Kidney glomerular epithelial cell (primary cell): Measurements from ENCODE around the gene JMJD4.

ENCODE experiments used
- DNase-seq: peaks from one replicate; lab custom pipeline; 2025; lab: John Stamatoyannopoulos, UW

JMJD4 gene

DNA sequence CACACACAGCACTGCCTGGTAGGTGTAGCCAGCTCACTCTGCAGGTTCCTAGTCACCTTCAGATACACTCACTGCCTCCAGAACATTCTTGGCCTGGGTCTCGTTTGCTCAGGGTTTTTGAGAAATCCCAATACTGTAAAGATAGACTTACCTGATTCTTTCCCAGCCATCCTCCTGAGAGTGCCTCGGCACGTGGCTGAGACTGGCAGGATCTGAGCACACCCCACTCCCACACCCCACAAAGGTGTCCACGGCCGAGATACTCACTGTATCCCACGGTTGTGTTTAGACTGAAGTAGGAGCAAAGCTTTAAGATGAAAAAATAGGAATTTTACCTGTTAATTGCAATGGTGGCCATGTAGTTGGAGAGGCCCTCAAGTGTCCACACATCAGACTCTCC is 33.5 kb upstream of the JMJD4 start:
- no peak for DNase-seq

DNA sequence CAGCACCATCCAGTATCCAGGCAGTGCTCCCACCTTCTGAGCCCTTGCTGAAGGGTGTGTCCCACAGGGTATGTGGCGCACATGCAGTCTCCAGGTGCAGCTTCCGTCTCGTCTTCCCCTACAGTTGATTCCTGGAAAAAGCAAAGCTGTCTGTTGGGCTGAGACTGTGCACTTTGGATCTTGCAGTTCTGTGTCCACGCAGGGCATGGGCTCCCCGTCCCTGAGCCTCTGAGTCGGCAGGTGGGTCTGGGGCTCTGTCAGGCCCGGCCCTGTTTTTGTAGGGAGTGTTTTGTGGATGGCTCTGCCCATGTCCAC is 33.0 kb upstream of the JMJD4 start:
- no peak for DNase-seq

DNA sequence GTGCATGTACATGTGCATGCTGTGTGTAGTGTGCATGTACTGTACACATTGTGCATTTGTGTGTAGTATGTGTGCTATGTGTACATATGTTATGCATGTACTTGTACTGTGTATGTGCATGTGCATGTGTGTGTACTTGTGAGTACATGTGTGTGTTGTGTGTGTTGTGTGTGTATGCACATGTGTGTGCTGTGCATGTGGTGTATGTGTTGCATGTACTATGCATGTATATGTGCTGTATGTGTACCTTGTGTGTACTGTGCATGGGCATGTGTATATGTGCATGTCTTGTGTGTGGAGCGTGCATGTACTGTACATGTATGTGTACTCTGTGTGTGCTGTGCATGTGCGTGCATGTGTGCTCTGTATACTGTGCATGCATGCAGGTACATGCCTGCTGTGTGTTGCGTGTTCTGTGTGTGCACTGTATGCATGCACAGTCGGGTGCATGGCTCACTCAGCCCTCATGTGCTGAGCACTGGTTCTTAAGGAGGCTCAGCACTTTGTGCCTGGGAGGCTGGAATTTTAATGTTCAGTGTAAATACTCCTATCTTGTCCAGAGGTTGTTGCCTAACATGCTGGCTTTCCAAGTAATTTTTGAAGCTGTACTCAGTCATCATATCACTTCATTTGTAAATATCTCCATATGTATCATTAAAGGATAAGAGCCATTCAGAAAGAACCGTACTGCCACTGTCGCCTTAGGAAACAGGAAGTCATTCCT is 32.5 kb upstream of the JMJD4 start:
- DNase-seq: no peak

DNA sequence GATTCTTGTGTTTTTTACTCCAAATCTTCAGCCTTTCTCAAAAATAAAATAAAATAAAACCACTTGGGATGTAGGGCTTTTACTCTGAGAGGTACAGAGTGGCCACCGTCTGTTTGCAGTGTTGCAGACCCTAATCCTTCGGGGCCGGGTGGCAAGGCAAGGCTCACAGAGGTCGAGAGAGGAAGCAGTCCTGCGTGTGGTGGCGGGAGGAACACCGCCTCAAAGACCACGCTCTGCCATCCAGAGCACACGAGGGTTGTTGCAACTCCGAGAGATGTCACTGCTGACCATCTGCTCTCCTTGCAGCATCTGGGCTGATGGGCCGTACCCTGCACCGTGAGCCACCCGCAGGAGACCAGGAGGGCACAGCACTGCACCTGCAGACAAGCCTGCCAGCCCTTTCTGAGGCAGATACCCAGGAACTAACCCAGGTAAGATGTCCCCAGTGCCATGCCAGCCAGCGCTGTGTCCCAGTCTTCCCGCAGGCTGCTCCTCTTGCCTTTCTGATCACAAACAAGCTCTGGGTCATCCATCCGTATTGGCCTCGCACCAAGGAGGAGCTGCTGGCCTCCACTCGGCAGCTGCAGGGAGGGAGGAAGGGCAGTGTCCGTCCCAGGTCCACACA is 31.7 kb upstream of the JMJD4 start:
- DNase-seq: no peak

DNA sequence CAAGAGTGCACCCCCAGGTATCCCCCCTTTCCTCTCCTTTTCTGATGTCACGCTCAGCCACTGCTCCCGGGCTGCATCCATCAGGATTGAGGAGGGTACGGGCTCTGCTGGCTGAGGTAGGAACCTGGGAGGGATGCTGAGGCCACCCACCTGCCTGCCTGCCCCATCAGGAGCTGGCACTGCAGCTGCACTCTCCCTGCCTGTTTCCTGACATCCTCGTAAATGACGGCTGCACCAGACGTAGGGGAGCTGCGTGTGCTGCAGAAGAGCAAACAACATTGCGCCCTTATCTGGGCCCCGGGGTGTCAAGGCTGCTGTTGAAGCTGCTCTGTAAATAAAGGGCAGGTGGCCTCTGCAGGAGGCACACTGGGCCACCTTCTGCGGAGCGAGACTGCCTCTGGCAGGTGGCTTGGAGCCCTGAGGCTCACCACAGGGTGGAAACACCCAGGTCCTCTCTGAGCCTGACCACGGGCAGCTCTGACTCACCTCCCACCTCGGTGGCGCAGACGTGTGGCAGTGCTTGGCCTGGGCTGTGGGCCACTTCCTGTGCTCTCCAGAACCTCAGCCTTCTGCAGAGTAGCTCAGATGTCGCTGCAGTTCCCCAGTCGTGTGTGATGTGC is 31.0 kb upstream of the JMJD4 start:
- DNase-seq: no peak

DNA sequence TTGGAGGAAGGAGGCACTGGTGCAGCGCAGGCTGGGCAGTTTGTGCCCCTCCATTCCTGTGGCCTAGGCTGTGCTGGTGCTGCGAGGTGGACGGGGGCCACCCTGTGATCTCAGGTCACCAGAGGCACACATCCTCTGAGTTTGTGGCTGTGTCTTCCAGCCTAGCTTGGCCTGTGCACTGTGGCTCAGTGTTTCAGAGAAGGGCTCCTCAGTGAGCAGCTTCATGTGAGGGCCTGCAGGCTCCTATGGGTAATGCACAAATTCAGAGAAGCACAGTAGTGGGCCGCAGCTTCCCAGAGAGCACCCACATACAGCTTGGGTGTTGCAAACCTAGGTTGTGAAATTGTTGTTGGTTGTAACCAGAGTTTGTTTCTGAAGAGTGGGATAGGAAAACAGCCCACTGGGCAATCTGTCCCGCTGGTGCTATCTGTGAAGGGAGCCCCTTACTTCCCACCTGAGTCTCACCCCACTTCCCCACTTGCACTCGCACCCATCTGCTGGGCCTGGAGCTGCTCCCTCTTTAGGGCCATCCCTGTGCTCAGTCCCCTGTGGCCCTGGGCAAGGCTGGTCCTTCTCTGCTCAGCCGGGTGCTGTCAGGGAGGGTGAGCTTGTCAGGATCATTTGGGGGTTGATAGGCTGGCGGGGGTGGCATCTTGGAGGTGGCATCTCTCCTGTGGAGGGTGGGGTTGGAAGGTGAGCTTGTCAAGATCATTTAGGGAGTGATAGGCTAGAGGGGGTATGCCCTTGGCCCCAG is 30.3 kb upstream of the JMJD4 start:
- no peak for DNase-seq

DNA sequence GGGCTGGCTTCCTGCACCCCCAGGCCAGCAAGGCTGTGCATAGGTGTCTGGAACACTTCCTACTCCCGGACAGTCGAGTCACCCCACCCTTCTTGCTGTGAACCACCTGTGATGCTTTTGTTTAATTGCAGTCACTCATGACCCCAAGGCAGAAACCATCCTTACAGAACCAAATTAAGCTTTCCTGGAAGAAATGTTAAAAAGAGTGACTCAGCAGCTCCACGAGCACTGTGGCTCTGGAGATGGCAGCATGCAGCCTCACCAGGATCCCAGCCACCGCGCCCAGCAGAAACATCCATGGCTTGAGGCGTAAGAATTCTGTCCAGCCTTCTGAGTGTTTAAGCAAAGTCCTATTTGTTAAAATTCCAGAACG is 28.9 kb upstream of the JMJD4 start:
- no peak for DNase-seq

DNA sequence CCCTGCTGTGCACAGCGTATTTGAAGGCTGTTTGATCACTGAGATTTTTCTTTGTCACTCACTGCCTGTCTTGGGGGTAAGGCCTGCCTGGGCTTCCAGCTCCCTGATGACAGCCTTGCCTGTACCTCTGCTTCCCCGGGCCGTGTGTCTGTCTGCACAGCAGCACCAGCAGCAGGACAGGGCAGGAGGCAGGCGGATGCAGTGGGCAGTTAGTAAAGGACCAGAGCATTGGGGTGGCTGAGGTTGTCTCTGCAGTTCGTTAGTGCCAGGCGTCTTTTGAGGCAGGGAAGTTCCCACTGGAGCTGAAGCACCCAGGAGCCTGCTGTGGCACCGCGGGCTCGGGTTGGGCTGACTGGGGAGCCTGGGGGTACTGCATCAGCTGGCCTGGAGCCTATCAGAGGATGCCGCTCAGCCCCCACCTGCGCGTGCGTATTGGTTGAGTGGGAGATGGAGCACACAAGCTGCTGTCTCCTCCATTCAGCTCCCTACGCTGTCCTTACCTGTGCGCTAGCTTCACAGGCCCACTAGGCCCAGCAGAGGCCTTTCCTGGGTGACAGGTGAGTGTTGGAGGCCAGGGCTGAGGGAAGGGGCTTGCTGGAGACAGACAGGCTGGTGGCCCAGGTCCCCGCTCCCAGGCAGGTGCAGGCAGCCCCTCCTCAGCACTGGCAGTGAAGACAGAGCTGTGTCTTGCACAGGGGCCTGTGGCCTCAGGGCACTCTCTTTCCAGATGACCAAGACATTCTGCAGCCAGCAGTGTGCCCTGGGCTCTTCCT is 28.3 kb upstream of the JMJD4 start:
- DNase-seq: no peak

DNA sequence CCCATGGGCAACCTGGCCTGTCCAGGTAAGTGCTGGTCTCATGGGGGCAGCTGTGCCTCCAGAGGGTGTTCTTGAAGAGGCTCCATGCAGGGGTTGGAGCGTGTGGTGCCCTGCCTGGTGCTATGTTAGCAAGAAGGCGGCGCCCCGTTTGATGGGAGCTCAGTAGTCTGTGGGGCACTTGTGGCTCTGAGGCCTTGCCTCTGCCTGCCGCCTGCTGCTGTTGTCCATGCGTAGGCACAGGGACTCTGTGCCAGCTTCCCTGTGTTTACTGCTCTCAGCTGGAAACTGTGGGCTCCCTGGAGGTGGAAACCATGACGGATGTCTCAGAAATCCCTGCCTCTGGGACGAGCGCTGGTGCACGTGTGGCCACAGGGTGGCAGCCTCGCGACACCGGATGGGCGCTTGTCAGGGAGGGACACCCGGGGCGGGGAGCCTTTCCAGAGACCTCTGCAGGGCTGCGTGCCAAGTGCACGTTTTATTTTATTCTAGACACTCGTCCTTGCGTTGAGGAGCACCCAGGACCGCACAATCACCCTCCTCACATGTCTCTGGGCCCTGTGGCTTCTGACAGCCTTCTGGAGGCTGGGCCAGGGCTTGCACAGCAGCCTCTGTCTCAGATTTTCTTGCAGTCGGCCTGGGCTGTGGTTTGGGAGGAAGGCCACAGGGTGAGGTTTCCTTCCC is 27.3 kb upstream of the JMJD4 start:
- DNase-seq: peak; percentile 33

DNA sequence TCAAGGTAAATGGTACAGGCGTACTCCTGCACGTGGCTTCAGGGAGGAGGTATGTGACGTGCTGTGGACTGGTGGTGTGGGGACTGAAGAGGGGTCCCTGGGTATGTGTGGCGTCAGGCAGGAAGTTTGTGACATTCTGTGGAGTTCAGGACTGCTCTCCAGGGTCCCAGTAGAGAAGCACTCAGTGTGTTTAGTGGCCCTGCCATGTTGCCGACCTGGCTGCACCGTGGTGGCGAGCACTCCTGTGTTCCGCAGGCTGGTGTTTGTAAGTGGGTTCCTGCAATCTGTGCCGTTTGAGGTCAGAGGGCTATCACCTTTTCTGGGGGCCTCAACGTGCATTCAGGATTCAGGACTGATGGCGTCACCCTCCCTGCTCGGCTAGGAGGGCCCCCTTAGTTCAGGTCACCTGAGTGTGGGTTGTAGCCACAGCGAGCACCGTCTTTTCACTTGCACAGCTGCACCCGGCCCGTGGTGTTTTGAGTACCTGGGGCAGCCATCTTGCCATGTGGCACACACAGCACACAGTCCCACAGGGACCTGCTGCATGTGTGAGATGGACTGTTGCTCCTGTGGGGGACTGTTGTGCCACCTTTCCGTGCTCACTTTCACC is 26.6 kb upstream of the JMJD4 start:
- no peak for DNase-seq

DNA sequence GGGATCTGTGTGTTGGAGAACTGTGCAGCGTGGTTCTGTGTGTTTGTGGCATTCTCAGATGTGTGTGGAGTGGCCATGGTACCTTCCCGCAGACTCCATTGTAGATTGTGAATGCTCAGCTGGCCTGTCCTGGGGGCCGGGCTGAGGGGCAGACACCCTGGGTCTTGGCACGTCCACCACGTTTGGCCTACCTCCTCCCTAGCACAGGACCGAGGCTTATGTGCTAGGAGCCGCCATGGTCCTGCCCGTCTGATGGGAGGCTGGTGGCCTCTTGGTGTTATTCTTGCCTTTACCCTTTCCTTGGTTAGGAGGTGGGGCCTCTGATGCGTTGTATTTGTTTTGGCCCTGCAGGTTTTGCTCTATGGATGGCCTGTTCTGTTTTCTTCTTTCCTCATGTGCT is 25.3 kb upstream of the JMJD4 start:
- DNase-seq: no peak

DNA sequence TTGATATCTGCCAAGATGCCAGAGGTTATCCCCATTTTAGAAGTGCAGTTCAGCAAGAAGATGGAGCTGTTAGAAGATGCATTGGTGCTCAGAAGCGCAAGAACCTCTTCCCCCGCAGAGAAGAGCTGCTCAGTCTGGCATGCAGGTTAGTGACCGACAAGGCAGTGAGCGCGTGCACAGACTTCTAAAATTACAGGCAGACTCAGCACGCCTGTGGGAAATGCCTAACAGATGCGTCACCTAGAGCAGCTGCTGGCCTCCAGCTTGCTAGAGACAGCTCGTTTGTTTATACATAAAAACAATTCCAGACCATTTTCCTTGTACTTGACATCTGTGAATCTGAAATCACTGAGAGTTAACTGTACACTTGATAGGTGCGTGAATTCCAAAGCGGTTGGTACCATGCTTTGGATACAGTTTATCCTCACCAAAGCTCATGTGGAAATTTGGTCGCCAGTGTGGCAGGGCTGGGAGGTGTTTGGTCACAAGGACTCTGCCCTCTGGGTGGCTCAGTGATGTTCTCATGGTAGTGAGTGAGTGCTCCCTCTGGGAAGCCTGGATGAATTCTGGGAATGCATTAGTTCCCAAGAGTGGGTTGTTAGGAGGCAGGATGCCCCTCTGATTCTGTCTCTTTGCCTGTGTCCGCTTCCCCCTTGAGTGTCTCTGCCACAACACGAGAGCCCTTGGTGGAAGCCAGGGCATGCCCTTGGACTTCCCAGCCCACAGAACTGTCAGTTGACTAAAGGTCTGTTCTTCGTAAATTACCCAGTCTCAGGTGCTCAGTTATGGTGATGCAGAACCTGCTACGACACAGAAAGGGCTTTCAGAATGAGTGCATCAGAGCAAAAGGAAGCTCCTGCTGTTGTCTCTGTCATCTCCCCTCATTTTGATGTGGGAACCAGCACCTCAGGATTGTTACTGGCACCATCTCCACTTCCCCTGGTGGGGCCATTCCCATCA is 24.5 kb upstream of the JMJD4 start:
- peak; percentile 91 for DNase-seq

DNA sequence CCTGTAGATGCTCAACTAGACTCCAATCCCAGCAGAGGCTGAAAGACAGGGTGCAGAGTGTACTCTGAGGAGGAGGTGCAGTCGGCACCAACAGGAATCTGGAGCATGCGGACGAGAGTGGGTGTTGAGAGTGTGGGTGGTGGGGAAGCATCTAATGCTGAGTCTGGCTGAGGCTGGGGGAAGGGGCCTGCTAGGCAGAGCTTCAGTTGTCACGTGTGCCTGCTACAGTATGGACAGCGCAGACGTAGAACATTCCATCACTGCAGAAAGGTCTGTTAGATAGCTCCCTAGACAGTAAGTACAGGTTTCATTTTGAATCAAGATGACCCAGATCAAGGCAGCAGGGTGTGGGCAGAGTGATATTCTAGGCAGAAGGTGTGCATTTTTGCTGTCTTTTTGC is 23.3 kb upstream of the JMJD4 start:
- no peak for DNase-seq

DNA sequence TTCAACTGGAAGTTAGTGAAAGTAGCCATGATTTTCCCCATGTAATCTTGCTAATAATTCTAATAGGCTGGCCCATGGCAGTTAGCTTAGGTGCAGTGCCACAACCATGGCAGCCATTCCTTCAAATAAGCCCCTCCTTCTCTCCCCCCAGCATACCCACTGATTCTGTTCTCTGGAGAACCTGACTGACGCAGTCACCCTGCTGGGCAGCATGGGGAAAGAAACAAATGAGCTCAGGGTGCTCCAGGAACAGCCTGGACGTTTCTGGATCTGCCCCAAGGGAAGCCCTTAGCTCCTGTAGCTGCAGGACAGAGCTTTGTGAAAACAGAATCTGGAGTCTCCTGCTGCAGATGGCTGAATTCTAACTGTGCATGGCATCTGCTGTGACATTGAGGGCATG is 22.7 kb upstream of the JMJD4 start:
- no peak for DNase-seq

DNA sequence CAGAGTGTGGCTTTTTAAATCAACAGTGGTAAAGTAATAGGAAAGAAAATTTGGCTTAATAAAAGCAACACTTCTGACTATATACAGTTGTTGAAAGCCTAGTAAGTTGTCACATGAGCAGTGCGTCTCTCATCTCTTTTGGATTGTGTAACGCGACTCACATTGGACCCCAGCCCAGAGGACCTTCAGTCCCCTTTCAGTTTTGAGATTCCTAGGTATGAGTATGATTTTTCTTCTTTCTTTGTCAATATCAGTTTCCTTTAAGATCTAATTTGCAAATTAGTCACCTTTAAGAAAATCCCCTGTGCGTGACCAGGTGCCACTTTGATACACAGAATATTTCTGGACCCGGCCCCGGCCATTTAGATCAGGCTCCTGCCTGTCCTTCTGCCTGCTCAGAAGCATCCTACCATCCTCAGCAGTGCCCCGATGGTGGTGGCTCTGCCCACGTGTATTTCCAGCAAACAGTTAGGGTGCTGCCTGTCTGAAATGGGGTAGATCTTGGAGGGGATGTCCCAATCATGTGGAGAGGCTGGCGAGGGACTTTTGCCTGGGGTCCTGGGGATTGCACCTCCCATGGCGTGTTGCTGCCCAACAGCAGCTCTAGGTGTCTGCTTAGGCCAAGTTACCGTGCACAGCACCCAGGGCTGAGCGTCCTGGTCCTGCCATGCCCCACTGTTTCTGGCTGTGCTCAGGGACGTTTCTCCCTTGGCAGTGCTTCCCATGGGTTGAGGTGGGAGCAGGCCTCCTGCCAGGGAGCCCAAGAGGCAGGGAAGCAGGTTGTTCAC is 21.3 kb upstream of the JMJD4 start:
- DNase-seq: no peak

DNA sequence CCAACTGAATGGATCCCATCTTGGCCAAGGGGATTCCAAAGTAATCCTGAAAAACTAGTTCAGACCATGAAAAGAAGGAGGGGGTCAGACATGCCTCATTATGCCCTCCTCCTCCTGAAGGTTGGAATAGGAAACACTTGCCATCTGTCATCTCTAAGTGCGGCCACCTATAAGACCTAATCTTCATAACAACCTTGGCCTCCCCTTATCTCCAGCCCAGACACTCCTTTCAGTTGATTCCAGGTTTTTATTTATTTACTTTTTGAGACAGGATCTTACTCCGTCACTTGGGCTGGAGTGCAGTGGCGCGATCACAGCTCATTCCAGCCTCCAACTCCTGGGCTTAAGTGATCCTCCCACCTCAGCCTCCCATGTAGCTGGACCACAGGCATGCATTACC is 19.9 kb upstream of the JMJD4 start:
- no peak for DNase-seq

DNA sequence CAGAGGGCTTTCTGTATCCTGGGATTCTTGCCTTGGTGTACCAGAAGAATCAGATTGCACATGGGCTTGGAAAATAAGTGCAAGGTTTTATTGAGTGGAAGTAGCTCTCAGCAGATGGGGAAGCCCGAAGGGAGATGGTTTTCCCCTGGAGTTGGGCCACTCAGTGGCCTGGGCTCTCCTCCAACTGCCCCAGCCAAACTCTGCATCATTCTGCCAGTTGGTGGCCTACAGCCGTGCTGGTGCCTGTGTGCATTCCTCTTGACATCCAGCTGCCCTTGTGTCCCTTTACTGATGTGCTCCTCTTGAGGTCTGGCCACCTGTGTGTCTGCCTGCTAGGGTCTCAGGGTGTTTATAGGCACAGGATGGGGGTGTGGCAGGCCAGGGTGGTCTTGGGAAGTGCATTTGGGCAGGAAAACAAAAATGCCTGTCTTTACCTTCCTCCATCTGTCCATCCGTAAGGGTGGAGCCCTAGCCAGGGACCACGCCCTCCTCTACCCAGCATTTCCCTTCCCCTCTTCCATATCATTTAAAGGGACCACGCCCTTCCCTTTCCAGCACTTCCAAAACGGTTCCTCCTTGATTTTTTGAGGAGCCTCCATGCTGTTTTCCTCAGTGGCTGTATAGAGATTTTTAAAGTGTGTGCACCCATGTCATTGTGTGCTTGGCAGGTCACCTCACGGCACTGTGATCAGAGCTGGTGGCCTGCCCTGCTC is 19.1 kb upstream of the JMJD4 start:
- no peak for DNase-seq

DNA sequence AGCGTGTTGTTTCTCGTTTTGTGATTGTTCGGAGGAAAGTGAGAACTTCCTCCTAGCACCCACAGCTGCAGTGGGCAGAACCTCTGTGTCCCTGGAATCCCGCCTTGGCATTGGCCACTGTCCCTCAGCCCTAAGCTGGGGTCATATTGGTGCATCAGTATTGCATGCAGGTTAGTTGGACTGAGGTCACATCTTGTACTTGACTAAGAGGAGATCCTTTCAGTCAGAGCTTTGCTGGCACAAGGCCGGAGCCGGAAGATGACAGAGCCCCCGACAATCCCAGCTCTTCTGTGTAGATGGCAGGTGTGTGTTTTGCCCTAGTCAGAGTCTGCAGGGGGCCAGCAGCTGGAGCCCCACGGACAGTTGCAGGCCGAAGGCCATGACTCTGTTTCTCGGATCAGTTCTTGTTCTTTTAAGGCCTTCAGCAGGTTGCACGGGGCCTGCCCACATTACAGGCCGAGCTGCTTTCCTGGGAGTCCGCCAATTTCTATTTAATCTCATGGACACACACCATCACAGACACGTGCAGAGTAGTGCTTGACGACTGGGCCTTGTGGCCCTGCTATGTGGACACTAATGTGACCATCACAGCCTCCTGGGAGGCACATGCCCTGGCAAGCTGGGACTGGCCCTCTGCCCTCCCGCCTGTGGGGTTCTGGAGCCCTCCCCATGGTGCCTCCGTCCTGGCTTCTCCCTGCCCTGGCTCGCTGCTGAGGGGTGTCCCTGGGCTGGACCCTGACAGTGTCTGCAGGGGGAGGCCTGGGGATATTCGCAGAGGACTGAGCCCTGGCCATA is 15.0 kb upstream of the JMJD4 start:
- DNase-seq: no peak
